Small intestine (tissue), 7 donors: Measurements from ENCODE around the gene TNFRSF17. TPM values are rescaled to one million over a fixed set of nuclear protein-coding genes. Genes with fewer than 3 reads are reported as not detected.

ENCODE experiments used
- DNase-seq, 2 donors: peaks; one replicate each; pipeline versions ENCODE4 v3.0.0 to v3.0.0-alpha.2; 2013
- FAIRE-seq: peaks from 2 replicates; lab custom pipeline; 2012; peaks lifted over from hg19 to GRCh38; lab: Jason Lieb, UNC
- H3K27ac ChIP-seq, 3 donors: one replicate each; pipeline ENCODE4 v1.5.1; 2013; ENCODE audit warnings: low read length in 2 of 3, mild to moderate bottlenecking in 2 of 3, control low read depth in 1 of 3, inconsistent platforms in 1 of 3, low read depth in 1 of 3, moderate library complexity in 1 of 3
- H3K27me3 ChIP-seq, 3 donors: one replicate each; pipeline ENCODE4 v1.6.1; 2013; ENCODE audit warnings: low read length in 3 of 3, inconsistent platforms in 1 of 3; ENCODE audit not compliant: control insufficient read depth in 3 of 3, insufficient read depth in 3 of 3
- H3K36me3 ChIP-seq, 3 donors: one replicate each; pipeline ENCODE4 v1.6.1; 2013; ENCODE audit warnings: low read length in 3 of 3, inconsistent platforms in 1 of 3, low read depth in 1 of 3, mild to moderate bottlenecking in 1 of 3, moderate library complexity in 1 of 3; ENCODE audit not compliant: control insufficient read depth in 3 of 3, insufficient read depth in 2 of 3
- H3K4me1 ChIP-seq, 3 donors: one replicate each; pipeline ENCODE4 v1.6.1; 2013; ENCODE audit warnings: low read length in 2 of 3, inconsistent platforms in 1 of 3, low read depth in 1 of 3, mild to moderate bottlenecking in 1 of 3, moderate library complexity in 1 of 3; ENCODE audit not compliant: control insufficient read depth in 3 of 3, insufficient read depth in 2 of 3
- H3K4me3 ChIP-seq, 3 donors: one replicate each; pipeline ENCODE4 v1.5.1; 2013; ENCODE audit warnings: low read length in 3 of 3, control low read depth in 1 of 3, inconsistent platforms in 1 of 3, low read depth in 1 of 3, mild to moderate bottlenecking in 1 of 3, moderate library complexity in 1 of 3
- H3K9me3 ChIP-seq, 2 donors: one replicate each; pipeline ENCODE4 v1.6.1; 2013; ENCODE audit warnings: low read depth in 1 of 2, low read length in 1 of 2; ENCODE audit not compliant: control insufficient read depth in 2 of 2, insufficient read depth in 1 of 2
- WGBS, 3 donors: extraction: QIAGEN DNeasy Blood & Tissue Kit; methylation state at CpG; one replicate each; pipeline ENCODE4 v1.1.7; 2013; 5-methylcytosine and 5-hydroxymethylcytosine counted together
- polyA plus RNA-seq, 4 donors: library from polyadenylated mRNA; stranded (reverse) in 3 of 4; unstranded in 1 of 4; fragments of 200-250 nt in 3 of 4; fragments of 120-200 nt in 1 of 4; gene quantifications; one replicate each; pipeline versions ENCODE4 v1.2.1 to v1.2.3, GENCODE V29; 2013
- donor health status: healthy with polysubstance abuse.
- donor health status: control.
- donor health status: control.
- donor health status: Bipolar disorder and iron deficiency.
- donor health status: healthy.

TNFRSF17 gene
- polyA plus RNA-seq, 4 donors = 0.04 to 19.7 (median 1.8) TPM; not detected in 1

GRCh38 chr16:11988258-11988978, 23.4 kb downstream of the TNFRSF17 start:
- H3K4me1 ChIP-seq = no peaks in the 10 kb centered on the region
- no peak overlapping the region for H3K4me3 ChIP-seq
- H3K36me3 ChIP-seq = no peaks in the 10 kb centered on the region
- H3K27ac ChIP-seq = no peak overlapping the region
- 64 to 77% (median 71%) methylated on average over 5 of the region's 5 CpGs for WGBS, 3 donors
- no peaks in the 10 kb centered on the region for H3K27me3 ChIP-seq
- no peak for DNase-seq
- FAIRE-seq = no peak
- no peaks in the 10 kb centered on the region for H3K9me3 ChIP-seq

DNA sequence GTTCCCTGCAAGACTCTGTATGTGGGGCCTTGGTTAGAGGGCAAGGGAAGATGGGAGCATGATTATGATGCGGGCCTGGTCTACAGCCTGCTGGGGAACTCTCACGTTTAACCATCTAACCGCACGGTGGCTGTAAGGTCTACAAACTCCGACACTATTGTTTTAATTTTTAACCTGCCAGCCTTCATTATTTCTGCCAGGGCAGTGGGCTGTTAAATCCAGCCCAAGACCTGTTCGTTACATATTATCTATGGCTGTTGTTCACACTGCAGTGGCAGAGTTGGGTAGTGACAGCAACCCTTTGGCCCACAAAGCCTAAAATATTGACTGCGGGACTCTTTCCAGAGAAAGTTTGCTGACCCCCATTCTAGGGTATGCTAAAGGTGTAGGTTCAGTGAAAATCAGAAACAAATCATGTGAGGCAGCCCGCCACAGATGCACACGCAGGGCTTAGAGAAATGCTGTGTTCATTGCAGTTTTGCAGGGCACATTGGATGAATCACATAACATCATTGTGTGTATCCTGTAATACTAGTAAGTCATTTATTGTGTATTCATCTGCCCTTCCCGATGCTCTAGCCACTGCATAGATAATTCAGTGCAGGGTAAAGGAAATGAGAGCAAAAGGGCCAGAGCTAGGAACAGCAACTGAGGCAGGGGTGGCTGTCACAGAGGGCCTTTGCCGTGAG, 25.8 kb downstream of the TNFRSF17 start:
- Histone ChIP-seq H3K27ac (no peak overlapping the region), H3K36me3 (no peaks in the 10 kb centered on the region), H3K9me3 (no peaks in the 10 kb centered on the region), H3K4me3 (no peak overlapping the region), H3K27me3 (no peaks in the 10 kb centered on the region), H3K4me1 (no peaks in the 10 kb centered on the region)
- DNase-seq (no peak), FAIRE-seq (no peak)
- 84 to 93% (median 88%) methylated on average over 11 of the region's 11 CpGs for WGBS, 3 donors

DNA sequence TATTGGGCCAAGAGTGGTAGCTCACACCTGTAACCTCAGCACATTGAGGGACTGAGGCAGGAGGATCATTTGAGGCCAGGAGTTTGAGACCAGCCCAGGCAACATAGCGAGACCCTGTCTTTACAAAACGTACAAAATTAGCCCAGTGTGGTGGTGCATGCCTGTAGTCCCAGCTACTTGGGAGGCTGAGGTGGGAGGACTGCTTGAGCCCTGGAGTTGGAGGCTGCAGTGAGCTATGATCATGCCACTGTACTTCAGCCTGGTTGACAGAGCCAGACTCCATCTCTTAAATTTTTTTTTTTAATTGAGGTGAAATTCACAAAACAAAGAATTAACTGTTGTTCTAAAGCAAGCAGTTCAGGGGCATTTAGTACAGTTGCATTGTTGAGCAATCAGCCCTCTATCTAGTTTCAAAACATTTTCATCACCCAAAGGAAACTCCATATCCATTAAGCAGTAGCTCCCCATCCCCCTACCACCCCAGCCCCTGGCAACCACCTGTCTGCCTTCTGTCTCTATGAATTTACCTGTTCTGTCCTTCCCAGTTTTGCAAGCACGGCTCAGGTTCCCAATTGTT, 27.1 kb downstream of the TNFRSF17 start:
- Histone ChIP-seq H3K9me3 (no peaks in the 10 kb centered on the region), H3K27ac (no peak overlapping the region), H3K27me3 (no peaks in the 10 kb centered on the region), H3K4me1 (no peaks in the 10 kb centered on the region), H3K36me3 (no peaks in the 10 kb centered on the region), H3K4me3 (no peak overlapping the region)
- WGBS, 3 donors = 89 to 95% (median 92%) methylated on average over 3 of the region's 3 CpGs
- DNase-seq (no peak), FAIRE-seq (no peak)

- DNase-seq (no peak), FAIRE-seq (no peak)
- Histone ChIP-seq H3K36me3 (no peaks in the 10 kb centered on the region), H3K27ac (no peak overlapping the region), H3K4me1 (no peaks in the 10 kb centered on the region), H3K4me3 (no peak overlapping the region), H3K27me3 (no peaks in the 10 kb centered on the region), H3K9me3 (no peaks in the 10 kb centered on the region)
- WGBS, 3 donors = 93 to 97% (median 97%) methylated on average over 16 of the region's 16 CpGs
Measured at GRCh38 chr16:11992586-11993524, 27.8 kb downstream of the TNFRSF17 start.

GRCh38 chr16:11994143-11995119, 29.4 kb downstream of the TNFRSF17 start:
- 68 to 71% (median 70%) methylated on average over 8 of the region's 8 CpGs for WGBS, 3 donors
- FAIRE-seq (no peak), DNase-seq (peak in 1 of 2 donors; percentile 39)
- Histone ChIP-seq H3K27me3 (no peaks in the 10 kb centered on the region), H3K4me1 (no peaks in the 10 kb centered on the region), H3K4me3 (no peak overlapping the region), H3K9me3 (no peaks in the 10 kb centered on the region), H3K36me3 (no peaks in the 10 kb centered on the region), H3K27ac (peak overlapping the region in 1 of 3 donors; percentile 6)

DNA sequence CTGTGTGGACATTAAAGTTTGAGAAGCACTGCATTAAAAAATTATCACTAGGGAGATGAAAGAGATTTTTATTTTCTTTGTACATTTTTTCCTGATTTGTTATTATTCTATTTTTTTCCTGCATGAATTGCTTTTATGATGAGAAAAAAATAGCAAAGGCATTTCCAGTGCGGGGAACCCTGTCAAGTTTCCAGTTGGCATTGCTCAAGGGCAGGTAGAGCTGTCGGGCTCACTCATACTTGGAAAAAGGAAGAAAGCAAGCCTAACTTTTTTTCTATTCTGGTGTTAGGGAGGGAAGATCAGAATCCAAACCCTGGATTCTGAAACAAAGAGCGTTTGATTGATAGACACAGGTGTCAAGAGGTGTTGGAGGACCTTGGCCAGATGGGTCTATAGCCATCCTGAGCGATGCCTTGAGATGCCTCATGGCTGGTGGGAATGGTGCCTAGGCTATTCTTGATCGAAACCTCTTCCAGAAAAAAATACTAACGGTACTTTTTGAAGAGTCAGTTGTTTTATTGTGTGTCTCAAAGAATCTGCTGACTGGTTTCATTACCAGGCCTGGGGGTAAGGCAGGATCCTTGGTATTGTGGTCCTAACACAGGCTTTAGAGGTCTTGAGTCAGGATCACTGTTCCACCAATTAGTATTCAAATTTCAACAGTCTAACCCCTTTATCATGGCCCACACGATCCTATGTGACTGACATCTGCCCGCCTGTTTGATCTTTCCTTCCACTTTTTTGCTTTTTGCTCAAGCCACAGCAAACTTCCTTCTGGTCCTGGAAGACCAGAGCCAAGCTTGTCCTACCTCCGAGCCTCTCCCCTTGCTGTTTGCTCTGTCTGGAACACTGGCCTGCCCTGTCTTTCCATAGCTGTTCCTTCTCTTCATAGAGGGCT, 31.7 kb downstream of the TNFRSF17 start:
- no peak overlapping the region for H3K4me3 ChIP-seq
- no peaks in the 10 kb centered on the region for H3K4me1 ChIP-seq
- H3K9me3 ChIP-seq = no peaks in the 10 kb centered on the region
- H3K27ac ChIP-seq = no peak overlapping the region
- no peaks in the 10 kb centered on the region for H3K36me3 ChIP-seq
- WGBS, 3 donors = 82 to 91% (median 84%) methylated on average over 9 of the region's 9 CpGs
- no peaks in the 10 kb centered on the region for H3K27me3 ChIP-seq
- DNase-seq (no peak), FAIRE-seq (no peak)

- FAIRE-seq (no peak), DNase-seq (no peak)
- peaks cover 0 to 2% (median 0%) of the 10 kb centered on the region in 3 donors for H3K36me3 ChIP-seq
- H3K9me3 ChIP-seq = no peaks in the 10 kb centered on the region
- H3K4me1 ChIP-seq = no peaks in the 10 kb centered on the region
- no peak overlapping the region for H3K4me3 ChIP-seq
- no peak overlapping the region for H3K27ac ChIP-seq
- H3K27me3 ChIP-seq = no peaks in the 10 kb centered on the region
- 84 to 91% (median 87%) methylated on average over 6 of the region's 6 CpGs for WGBS, 3 donors
Measured at GRCh38 chr16:12000032-12000431, 35.0 kb downstream of the TNFRSF17 start.
